Coronary artery (tissue), 2 donors: Measurements from ENCODE around the gene MCTP2.

Experiments used
- DNase-seq: peaks from one replicate; pipeline ENCODE4 v3.0.0-alpha.2; 2017; ENCODE audit warnings: low spot score
- H3K27ac ChIP-seq, 2 donors: fragments of 200-600 bp; sonication (generic); one replicate each; pipeline ENCODE4 v1.5.1; 2016 to 2019
- H3K4me3 ChIP-seq: fragments of 200-600 bp; sonication (generic); 2 replicates; pipeline ENCODE4 v1.5.1; 2016; ENCODE audit warnings: mild to moderate bottlenecking, moderate library complexity
- CTCF ChIP-seq: fragments of 200-600 bp; sonication (generic); IDR thresholded peaks from one replicate; pipeline ENCODE4 v1.5.1; 2019; ENCODE audit warnings: antibody characterized with exemption

The MCTP2 gene

GRCh38 chr15:94228611-94229010, 2.8 kb upstream of the MCTP2 start:
- no peak overlapping the region for H3K4me3 ChIP-seq
- DNase-seq = no peak
- H3K27ac ChIP-seq = no peak overlapping the region
- TF ChIP-seq CTCF = no peak

DNA sequence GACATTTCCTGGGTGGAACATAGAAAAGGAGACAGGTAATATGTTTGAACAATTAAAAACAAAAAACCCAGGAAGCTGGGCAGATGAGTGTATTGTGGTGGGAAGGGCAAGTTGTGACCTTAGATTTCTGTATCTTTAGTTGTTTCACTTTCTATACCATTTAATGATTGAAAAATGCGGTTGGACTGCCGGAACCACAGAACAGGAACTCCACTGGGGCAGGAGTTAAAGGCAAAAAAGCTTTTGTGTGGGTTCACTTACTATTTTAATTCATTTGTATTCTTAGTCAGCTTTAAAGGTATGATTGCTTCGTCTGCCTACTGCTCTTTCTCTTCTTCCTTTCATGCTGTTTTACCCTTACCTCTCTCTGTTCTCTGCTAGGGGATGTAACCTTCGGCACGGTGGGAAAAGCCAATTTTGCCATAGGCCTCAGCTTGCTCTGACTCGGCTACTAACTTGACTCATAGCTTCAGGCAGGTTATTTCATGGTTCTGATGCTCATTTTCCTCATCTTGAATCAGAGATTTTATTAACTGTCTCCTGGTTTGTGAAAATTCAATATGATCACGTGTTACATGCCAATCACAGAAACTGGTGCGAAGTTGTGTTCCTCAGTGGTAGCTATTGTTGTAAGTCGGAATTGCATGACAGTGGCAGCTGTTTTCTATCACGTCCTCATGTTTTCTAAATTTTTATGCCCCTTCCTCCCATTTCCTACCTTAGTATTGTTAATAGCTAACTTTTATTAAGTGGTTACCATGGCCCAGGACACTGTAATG, 1.6 kb upstream of the MCTP2 start:
- no peak for TF ChIP-seq CTCF
- Histone ChIP-seq H3K27ac (no peak overlapping the region), H3K4me3 (peak overlapping the region; percentile 80)
- no peak for DNase-seq

DNA sequence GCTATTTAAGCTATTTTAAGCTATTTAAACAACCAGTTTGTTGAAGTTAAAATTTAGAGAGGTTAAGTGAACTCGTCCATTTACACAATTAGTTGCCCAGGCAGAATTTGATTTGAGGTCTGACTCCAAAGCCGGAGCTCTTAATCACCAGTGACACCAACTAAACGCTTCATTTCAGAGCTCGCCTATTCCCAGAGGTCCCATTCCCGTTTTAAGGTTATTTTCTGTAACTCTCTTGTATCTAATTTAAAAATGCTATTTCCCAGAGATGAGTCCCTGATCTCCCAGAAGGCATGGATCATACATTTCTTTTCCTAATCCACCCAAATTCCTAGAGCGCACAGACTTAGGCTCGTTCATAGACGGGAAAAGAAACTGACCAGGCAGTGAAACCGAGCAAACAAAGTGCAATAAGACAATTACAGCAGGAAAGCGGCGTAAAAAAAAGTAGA, 904 bp upstream of the MCTP2 start:
- no peak for TF ChIP-seq CTCF
- no peak for DNase-seq
- H3K4me3 ChIP-seq = peak overlapping the region; percentile 80
- no peak overlapping the region for H3K27ac ChIP-seq

DNA sequence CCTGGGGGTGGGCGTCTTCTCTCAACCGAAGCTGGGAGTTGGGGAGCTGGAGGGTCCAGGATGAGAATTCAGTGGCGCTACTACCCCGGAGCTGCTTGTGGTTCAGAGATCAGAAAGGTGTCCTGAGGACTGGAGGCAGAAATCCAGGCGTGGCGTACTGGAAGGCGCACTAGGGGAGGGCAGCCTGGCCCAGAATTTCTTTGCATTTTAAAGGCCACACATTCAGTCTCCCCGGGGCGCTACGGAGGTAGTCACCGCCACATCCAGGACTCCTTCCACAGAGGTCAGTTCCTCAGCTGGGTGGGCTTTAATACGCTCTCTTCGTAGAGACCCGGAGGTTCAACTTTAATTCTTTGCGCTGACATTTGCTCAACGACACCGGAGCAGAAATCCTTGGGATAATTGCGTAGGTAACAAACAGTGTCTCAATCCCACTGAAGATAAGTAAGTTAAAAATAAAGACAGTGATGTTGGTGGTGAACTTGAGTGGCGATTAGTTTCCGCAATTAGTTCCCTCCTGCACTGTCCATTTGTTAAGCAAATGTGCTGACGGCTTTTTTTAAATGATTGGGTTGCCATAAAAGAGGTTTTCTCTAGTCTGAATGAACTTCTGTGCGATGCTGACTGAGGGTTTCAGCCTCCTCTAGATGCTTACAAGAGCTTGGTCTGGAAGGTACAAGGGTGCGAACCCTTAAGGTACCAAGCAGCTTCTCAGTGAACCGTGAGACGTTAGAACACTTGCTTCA, 535 bp downstream of the MCTP2 start:
- Histone ChIP-seq H3K27ac (peak overlapping the region in 1 of 2 donors; percentile 55), H3K4me3 (peak overlapping the region; percentile 80)
- DNase-seq = no peak
- no peak for TF ChIP-seq CTCF

DNA sequence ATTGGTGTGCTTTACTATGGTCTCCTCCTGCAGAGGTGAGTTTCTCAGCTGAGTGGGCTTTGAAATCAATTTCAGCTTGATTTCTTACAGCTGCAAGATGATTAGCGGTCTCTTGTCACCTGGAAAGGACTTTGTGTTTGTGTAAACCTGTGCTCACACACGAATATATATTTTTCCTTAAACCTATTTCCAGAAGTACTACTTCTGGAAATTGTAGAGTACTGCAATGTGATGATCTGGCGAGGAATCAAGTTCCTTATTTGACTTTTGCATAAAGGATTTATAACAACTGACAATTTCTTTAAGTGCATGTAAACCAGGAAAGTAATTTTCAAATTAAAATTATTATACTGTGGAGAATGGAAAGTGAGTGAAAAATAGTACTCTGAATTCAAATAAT, 2.1 kb downstream of the MCTP2 start:
- no peak for DNase-seq
- no peak for TF ChIP-seq CTCF
- Histone ChIP-seq H3K27ac (no peak overlapping the region), H3K4me3 (no peak overlapping the region)

DNA sequence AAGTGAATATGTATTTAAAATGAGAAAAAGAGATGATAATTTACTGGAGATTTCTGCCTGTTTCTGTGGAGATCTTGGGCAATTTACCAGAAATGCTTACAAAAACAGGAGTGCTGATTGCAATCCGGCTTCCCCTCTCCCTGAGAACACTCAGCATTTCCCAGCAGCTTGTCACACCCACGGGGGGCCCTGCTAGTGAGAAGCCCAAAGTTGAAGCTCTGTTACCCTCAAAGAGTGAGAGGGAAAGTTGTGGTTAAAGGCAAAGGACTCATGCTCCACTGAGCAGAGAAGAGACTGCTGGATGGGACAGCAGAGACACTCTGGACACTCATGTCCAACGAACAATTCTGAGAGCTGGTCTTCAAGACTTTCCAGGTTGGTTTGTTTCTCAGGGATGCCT, 2.9 kb downstream of the MCTP2 start:
- Histone ChIP-seq H3K4me3 (no peak overlapping the region), H3K27ac (no peak overlapping the region)
- TF ChIP-seq CTCF = no peak
- DNase-seq = no peak

GRCh38 chr15:94235041-94235440, 3.7 kb downstream of the MCTP2 start:
- Histone ChIP-seq H3K4me3 (no peak overlapping the region), H3K27ac (no peak overlapping the region)
- TF ChIP-seq CTCF = no peak
- no peak for DNase-seq
